ENCODE results near the gene ARHGAP26. TPM values are rescaled to one million over a fixed set of nuclear protein-coding genes. Genes with fewer than 3 reads are reported as not detected.

ARHGAP26 gene
- total RNA-seq, 1 experiment from 2014 or later, result 34.5 TPM

GRCh38 chr5:143174714-143175398 lies 404.7 kb downstream of the ARHGAP26 start:
- no peaks in the 10 kb centered on the region for H3K79me2 ChIP-seq (ENCODE audit: insufficient read depth, low read length)
- ATAC-seq, result no peak
- no peaks in the 10 kb centered on the region for H3K9me2 ChIP-seq (ENCODE audit: insufficient read depth)
- H3K9me3 ChIP-seq (ENCODE audit: control insufficient read depth in 1 of 2, insufficient read depth in 1 of 2, low read depth in 1 of 2, low read length in 2 of 2), result no peaks in the 10 kb centered on the region
- ChIA-PET POLR2A (no interaction called here), CTCF (no interaction called here), RAD21 (ENCODE audit: low non-redundant PET in 1 of 2, low total read pairs in 2 of 2, uncharacterized antibody in 2 of 2, unreplicated experiment in 2 of 2) (no interaction called here)
- H3K27ac ChIP-seq (ENCODE audit: low read depth, low read length), result no peak overlapping the region
- H3K9ac ChIP-seq (ENCODE audit: low read length), result no peak overlapping the region
- H4K20me1 ChIP-seq (ENCODE audit: insufficient read depth), result no peaks in the 10 kb centered on the region
- TF ChIP-seq ZBTB33 (IDR thresholded peaks at IDR 0.05; ENCODE audit: extremely low read depth, insufficient replicate concordance, low read length) (no peak), CEBPB (IDR thresholded peaks at IDR 0.05; ENCODE audit: low read depth) (no peak), JUND (IDR thresholded peaks at IDR 0.05) (no peak), CBX3 (IDR thresholded peaks at IDR 0.05; ENCODE audit: low read depth) (no peak), EGR1 (IDR thresholded peaks at IDR 0.05; ENCODE audit: low read depth) (no peak), ELF1 (IDR thresholded peaks at IDR 0.05; ENCODE audit: borderline replicate concordance, low read depth) (no peak), RAD21 (IDR thresholded peaks at IDR 0.05; ENCODE audit: low read depth) (no peak), ZFX (IDR thresholded peaks at IDR 0.05) (no peak), MAX (IDR thresholded peaks at IDR 0.05) (no peak), REST (IDR thresholded peaks at IDR 0.05; ENCODE audit: low read depth) (no peak), SP1 (IDR thresholded peaks at IDR 0.05; ENCODE audit: low read depth) (no peak), FOSL1 (IDR thresholded peaks at IDR 0.05; ENCODE audit: low read depth) (no peak), CTCF (IDR thresholded peaks at IDR 0.05 in 2 of 3, conservative IDR thresholded peaks at IDR 0.05 in 1 of 3; ENCODE audit: borderline replicate concordance in 1 of 3, insufficient read depth in 1 of 3, low read depth in 2 of 3, low read length in 2 of 3) (no peak), SRF (IDR thresholded peaks at IDR 0.05; ENCODE audit: low read depth) (no peak)
- H3K4me2 ChIP-seq (ENCODE audit: low read length), result no peak overlapping the region
- H3K27me3 ChIP-seq (ENCODE audit: insufficient read depth, low read length), result no peaks in the 10 kb centered on the region
- H2AFZ ChIP-seq (ENCODE audit: low read depth, low read length, poor library complexity, severe bottlenecking), result no peak overlapping the region
- H3K4me1 ChIP-seq (ENCODE audit: control insufficient read depth in 1 of 2, insufficient read depth in 2 of 2, low read length in 2 of 2), result no peaks in the 10 kb centered on the region
- no peak overlapping the region for H3K4me3 ChIP-seq (replicated peaks in 1 of 2; ENCODE audit: low read depth in 1 of 2, low read length in 2 of 2)
- no peak for DNase-seq (ENCODE audit: low read depth, low spot score)
- BruUV-seq (replicated peaks), result no TSS peak
- no peaks in the 10 kb centered on the region for H3K36me3 ChIP-seq (ENCODE audit: control insufficient read depth in 1 of 2, insufficient read depth in 2 of 2, low read length in 2 of 2)
- intact Hi-C loops (cut with micrococcal nuclease), result no loop called here
